Rectal smooth muscle tissue (tissue), 1 donor: ENCODE results near the gene NAV1.
"Not testable (repeated sequence)": the region's sequence is repeated elsewhere in the genome, so short reads cannot be mapped to it uniquely, and the experiment has no call there.

Experiments
- H3K27ac ChIP-seq: one replicate; pipeline ENCODE4 v1.7.0; 2013; ENCODE audit warnings: low read depth, low read length, inconsistent platforms
- H3K27me3 ChIP-seq: one replicate; pipeline ENCODE4 v1.7.0; 2013; ENCODE audit warnings: low read length; ENCODE audit not compliant: control insufficient read depth, insufficient read depth
- H3K36me3 ChIP-seq: one replicate; pipeline ENCODE4 v1.7.0; 2013; ENCODE audit warnings: low read length; ENCODE audit not compliant: control insufficient read depth, insufficient read depth
- H3K4me1 ChIP-seq: one replicate; pipeline ENCODE4 v1.7.0; 2013; ENCODE audit warnings: low read length; ENCODE audit not compliant: control insufficient read depth, insufficient read depth
- H3K4me3 ChIP-seq: one replicate; pipeline ENCODE4 v1.7.0; 2013; ENCODE audit warnings: low read length
- H3K9ac ChIP-seq: one replicate; pipeline ENCODE4 v1.7.0; 2013; ENCODE audit warnings: low read length

The NAV1 gene, protein sequence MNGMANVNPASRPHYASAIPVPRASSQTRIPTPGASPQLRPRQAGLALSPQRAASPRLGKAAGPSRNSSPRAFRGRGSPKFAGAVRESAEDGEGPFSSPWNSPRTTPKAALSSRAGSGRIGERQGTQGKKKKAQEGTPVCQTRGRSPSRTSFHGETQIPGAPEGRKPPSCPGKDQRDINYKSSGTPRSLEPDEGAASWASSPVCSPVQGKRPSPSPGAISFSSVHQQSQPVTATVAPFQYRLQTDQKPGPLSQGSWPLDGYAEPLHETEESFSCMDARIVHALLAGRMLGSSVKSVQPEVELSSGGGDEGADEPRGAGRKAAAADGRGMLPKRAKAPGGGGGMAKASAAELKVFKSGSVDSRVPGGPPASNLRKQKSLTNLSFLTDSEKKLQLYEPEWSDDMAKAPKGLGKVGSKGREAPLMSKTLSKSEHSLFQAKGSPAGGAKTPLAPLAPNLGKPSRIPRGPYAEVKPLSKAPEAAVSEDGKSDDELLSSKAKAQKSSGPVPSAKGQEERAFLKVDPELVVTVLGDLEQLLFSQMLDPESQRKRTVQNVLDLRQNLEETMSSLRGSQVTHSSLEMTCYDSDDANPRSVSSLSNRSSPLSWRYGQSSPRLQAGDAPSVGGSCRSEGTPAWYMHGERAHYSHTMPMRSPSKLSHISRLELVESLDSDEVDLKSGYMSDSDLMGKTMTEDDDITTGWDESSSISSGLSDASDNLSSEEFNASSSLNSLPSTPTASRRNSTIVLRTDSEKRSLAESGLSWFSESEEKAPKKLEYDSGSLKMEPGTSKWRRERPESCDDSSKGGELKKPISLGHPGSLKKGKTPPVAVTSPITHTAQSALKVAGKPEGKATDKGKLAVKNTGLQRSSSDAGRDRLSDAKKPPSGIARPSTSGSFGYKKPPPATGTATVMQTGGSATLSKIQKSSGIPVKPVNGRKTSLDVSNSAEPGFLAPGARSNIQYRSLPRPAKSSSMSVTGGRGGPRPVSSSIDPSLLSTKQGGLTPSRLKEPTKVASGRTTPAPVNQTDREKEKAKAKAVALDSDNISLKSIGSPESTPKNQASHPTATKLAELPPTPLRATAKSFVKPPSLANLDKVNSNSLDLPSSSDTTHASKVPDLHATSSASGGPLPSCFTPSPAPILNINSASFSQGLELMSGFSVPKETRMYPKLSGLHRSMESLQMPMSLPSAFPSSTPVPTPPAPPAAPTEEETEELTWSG (N-terminal part only)

DNA sequence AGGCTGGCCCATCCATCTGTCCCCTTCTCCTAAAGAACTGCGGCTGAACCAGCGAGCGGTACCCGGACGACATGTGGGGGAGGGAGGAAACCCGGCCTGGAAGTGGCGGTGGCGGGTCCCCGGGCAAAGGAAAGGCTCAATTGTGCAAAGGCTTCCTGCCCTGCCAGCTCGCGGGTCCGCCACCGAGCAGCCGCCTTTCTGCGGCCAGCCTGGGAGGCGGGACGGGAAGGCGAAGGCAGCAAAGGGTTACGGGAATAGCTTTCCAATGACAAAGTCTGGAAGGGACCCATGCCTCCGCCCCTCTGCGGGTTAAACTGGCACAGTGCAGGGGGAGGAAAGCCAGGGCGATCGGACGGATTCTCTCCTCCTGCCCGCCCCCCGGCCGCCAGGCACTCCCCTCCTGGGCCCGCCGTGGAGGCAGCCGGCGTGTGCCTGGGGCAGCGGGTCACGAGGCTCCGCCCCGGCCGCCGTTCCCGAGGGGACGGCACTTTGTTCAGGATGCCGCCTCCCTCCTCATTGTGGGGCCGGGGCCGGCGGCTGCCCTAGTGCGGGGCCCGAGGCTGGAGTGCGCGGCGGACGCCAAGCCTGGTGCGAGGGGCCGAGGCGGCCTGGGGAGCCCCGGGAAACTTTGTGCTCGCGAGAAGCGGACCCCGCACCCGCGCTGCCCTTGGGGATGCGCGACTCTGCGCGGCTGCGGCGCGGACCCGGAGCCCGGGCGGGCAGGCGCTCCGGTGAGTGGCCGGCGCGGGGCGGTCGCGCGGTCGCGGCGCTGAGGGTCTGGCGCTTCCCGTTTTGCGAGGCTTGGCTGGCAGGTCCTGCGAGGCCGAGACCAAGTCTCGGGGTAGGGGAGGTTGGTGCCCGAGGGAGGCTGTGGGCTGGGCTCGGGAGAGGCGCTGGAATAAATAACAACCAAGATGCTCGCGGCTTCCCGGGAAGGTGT lies at the start of gene NAV1:
Gene NAV1, plus strand, starts transcription at position 516 of the 940 bp plus-strand sequence. CDS start 83,758 bp downstream, outside the sequence.
- H3K36me3 ChIP-seq = no peaks in the 10 kb centered on the region
- H3K4me3 ChIP-seq = peak within 1 kb of the TSS; percentile 70
- peak within 1 kb of the TSS; percentile 92 for H3K27ac ChIP-seq
- H3K27me3 ChIP-seq = no peaks in the 10 kb centered on the region
- peaks cover 39% of the 10 kb centered on the region for H3K4me1 ChIP-seq
- H3K9ac ChIP-seq = peak within 1 kb of the TSS; percentile 35

DNA sequence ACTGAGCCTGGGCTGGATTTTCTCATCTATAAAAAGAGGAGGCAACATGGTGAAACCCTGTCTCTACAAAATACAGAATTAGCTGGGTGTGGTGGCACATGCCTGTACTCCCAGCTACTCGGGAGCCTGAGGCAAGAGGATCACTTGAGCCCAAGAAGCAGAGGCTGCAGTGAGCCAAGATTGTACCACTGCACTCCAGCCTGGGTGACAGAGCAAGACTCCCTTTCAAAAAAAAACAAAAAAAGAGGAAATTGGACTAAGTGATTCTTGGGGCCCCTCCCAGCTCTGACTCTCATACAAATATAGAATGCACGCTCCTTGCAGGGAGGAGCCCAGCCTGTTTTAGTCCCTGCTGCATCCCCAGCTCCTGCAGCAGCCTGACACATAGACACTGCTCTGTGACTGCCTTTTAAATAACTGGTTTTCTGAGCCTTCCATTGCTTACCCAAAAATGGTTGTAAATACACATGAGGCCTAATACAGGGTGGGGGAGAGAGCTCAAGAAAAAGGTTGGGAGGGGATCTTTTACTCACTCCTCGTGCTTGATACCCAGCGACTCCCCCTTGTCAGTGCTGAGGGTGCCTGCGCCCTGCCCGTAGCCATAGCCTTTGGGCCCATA lies 49.2 kb upstream of the NAV1 start:
- Histone ChIP-seq H3K4me3 (peak overlapping the region; percentile 13), H3K27ac (peak overlapping the region; percentile 99), H3K9ac (no peak overlapping the region), H3K27me3 (no peaks in the 10 kb centered on the region), H3K36me3 (peaks cover 52% of the 10 kb centered on the region), H3K4me1 (peaks cover 77% of the 10 kb centered on the region)

DNA sequence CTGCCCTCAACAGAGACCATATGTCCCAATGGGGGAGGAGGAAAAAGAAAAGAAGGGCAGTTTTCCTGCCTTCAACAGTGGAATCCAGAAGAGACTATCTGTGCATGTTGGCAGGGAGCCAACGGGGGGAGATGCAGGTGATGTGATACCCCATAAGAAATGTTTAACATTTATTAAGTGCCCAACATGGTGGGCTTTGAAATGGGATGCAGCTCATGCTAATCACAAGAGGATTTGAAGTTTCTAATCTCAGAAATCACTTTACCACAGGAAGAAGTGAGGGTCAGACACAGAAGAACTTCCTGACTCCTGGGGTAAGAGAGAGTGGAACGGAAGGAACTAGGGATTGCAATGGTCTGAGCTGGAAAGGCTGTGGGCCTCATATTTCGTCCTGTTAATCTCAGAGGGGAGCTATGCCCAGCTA lies 48.2 kb upstream of the NAV1 start:
- peaks cover 86% of the 10 kb centered on the region for H3K4me1 ChIP-seq
- H3K9ac ChIP-seq = no peak overlapping the region
- H3K27me3 ChIP-seq = no peaks in the 10 kb centered on the region
- H3K27ac ChIP-seq = peak overlapping the region; percentile 99
- peaks cover 50% of the 10 kb centered on the region for H3K36me3 ChIP-seq
- no peak overlapping the region for H3K4me3 ChIP-seq

DNA sequence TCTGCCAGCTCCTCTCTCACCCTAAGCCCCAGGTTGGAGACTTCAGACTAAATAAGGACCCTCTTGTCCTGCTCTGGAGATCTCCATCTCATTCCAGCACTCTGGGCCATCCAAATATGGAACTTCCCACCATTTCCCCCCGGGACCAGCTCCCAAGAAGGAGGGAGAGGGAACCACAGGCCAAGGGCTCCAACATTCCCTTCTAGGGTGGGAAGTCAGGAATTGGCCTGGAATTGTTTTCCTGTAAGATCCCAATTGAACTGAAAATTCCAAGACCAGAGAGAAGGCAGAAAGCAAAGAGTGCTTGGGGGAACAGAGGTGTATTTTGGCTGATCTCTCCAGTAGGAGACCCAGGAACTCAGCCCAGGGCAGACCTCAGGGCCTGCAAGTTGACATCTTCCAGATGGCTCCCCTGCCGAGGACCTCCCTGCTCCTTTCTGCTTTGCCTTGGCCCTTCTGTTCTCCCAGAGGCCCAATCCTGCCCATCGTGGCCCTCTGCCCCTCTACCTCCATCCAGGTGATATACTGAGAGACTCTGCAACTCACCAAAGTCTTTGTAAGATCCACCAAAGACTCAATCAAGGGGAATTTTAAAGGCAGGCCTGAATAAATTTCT lies 46.9 kb upstream of the NAV1 start:
- peak overlapping the region; percentile 99 for H3K27ac ChIP-seq
- H3K27me3 ChIP-seq = no peaks in the 10 kb centered on the region
- peak overlapping the region; percentile 16 for H3K4me3 ChIP-seq
- H3K9ac ChIP-seq = no peak overlapping the region
- H3K4me1 ChIP-seq = peaks cover 93% of the 10 kb centered on the region
- H3K36me3 ChIP-seq = peaks cover 44% of the 10 kb centered on the region

DNA sequence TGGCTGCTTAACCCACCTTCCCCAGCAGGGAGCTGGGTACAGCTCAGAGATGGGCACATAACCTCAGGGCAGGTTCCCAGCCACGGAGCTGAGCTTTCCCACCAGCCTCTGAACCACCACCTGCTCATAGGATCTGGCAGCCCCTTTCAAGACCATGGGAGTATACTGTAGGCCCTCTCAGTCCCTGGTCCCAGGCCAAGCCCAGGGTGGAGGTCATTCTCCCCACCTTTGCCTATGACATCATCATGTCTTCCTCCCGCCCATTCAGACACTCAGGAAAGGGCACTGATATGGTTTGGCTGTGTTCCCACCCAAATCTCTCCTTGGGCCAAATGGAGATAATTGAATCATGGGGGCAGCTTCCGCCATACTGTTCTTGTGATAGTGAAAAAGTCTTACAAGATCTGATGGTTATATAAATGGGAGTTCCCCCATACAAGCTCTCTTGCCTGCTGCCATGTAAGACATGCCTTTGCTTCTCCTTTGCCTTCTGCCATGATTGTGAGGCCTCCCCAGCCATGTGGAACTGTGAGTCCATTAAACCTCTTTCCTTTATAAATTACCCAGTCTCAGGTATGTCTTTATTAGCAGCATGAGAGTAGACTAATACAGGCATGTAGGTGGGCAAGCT lies 45.8 kb upstream of the NAV1 start:
- Histone ChIP-seq H3K36me3 (peaks cover 37% of the 10 kb centered on the region), H3K4me1 (peaks cover 91% of the 10 kb centered on the region), H3K27ac (peak overlapping the region; percentile 99)
- H3K27me3 ChIP-seq, H3K4me3 ChIP-seq, H3K9ac ChIP-seq: not testable (repeated sequence)

DNA sequence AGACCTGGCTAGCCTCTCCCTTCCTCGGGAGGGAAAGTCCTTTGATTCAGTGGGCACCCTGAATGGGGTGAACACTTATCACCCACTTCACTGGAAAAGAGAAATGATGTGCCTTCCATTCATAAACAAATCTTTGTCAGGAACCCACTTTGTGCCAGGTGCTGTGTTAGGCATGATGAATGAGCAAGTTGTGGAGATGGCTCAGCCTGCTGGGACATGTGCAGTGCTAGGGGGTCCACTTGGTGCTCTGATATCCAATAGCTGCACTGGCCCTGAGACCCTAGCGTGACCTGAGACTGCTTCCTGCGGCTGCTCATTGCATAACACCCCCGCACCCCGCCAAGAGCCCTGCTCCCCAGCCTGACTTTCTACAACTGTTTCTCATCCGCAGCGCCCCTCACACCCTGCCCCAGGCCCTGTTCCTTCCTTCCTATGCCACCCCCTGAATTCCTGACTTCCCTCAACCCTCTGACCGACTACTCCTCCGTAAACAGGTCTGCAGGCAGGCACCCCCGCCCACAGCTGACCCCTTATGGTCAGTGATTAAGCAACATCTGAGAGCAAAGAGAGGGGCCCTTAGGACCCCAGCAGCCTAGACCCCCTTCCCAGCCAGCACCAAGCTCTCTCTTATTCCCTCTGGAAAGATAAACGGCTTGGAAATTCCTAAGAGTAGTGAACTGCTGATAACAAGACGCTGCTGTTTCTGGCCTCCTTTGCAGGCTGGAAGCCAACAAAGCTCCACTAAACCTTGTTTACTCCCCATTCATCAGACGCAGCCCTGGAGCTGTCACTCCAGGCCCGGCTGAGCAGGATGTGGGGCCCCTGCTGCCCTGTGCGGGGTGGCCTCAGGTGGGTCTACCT lies 44.9 kb upstream of the NAV1 start:
- no peaks in the 10 kb centered on the region for H3K27me3 ChIP-seq
- H3K9ac ChIP-seq = no peak overlapping the region
- H3K36me3 ChIP-seq = peaks cover 29% of the 10 kb centered on the region
- peak overlapping the region; percentile 99 for H3K27ac ChIP-seq
- no peak overlapping the region for H3K4me3 ChIP-seq
- peaks cover 91% of the 10 kb centered on the region for H3K4me1 ChIP-seq

DNA sequence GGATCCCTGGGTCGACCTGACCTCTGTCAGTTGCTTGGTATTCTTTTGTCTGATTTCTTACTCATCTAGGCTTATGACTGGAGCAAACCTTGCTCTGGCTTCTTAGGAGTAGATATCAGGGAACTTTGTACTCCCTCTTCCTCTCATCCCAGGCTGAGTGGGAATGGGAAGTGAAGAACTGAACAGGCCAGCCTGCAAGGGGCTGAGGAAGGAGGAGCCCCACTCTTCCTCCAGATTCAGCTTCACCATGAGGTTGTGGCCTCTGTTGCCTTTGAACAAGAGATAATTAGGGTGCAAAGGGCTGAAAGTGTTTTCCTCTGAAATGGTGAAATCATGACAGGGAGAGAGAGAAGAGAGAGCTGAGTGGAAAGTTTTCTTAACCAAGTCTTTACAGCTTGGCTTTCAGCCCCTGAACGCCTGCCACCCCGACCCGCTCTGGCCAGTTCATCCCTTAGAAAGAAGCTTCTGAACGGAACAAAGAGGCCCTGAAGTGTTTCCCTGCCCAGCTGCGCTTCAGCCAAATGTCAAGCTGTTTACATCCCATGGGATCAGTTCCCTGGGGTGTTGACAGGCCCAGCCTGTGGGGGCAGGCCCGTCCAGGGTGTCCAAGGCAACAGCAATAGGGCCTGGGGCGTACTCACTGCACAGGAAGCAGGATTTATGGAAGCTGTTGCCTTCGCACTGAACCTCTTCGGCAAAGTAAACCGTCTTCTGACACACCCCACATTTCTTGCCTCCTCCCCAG lies 43.2 kb upstream of the NAV1 start:
- Histone ChIP-seq H3K4me3 (no peak overlapping the region), H3K27me3 (no peaks in the 10 kb centered on the region), H3K27ac (peak overlapping the region; percentile 99), H3K36me3 (peaks cover 21% of the 10 kb centered on the region), H3K9ac (no peak overlapping the region), H3K4me1 (peaks cover 92% of the 10 kb centered on the region)

DNA sequence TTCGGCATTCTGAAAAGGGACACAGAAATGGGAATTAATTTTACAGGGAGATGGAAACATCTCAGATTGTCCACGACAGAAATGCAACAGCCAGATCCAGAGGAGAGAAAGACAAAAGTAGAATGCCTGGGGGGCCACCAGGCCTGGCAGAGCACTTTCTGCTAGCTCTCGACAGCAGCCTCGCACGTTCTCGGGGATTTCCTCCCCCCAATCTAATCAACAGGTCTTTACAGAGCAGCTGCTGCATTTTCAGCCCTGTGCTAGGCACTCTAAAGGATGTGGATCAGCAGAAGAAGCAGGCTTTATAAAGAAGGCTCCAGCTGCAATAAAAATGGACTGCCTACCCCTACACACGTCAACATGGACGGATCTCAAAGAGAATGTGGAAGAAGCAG lies 42.6 kb upstream of the NAV1 start:
- Histone ChIP-seq H3K4me1 (peaks cover 93% of the 10 kb centered on the region), H3K27me3 (no peaks in the 10 kb centered on the region), H3K27ac (peak overlapping the region; percentile 99), H3K36me3 (peaks cover 20% of the 10 kb centered on the region), H3K9ac (no peak overlapping the region), H3K4me3 (no peak overlapping the region)

DNA sequence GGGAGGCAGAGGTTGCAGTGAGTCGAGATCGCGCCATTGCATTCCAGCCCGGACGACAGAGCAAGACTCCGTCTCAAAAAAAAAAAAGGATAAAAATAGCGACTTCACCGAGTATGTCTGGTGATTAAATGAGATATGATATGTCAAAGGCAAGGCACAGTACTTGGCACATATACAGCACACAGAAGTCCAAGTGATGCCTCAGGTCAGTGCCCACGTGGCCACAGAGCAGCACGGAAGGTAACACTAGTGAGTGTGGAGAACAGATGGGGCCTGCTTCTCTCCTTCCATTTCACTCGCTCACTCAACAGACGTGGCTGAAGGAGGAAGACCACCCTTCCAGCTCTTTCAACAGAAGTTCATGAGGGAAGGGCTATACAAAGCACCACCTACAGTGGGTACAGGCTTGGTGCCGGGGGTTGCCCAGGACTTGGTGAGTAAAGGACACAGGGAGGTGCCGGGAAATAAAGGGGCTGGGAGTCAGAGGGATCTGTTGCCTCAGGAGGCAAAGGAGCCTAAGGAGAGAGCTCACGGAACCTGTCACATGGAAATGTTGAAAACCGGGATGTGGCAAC lies 40.9 kb upstream of the NAV1 start:
- Histone ChIP-seq H3K4me1 (peaks cover 88% of the 10 kb centered on the region), H3K9ac (no peak overlapping the region), H3K36me3 (peaks cover 20% of the 10 kb centered on the region), H3K27ac (peak overlapping the region; percentile 99), H3K4me3 (no peak overlapping the region), H3K27me3 (no peaks in the 10 kb centered on the region)
